Smooth muscle cell of the umbilical artery (primary cell): ENCODE results near the gene SAA2. TPM values are rescaled to one million over a fixed set of nuclear protein-coding genes. Genes with fewer than 3 reads are reported as not detected.

Experiments
- total RNA-seq: library from RNA; depleted of rRNA; stranded (reverse); fragments of >200 nt; gene quantifications from 2 replicates; pipeline ENCODE4 v1.2.3, GENCODE V29; 2014

Gene SAA2
- 0.30 TPM in 1 of 2 replicates, not detected in the other for total RNA-seq

GRCh38 chr11:18248561-18248960, at the start of gene SAA2:
Gene SAA2 (minus strand): TSS chr11:18248668. CDS start chr11:18248011, 657 bp downstream.

DNA sequence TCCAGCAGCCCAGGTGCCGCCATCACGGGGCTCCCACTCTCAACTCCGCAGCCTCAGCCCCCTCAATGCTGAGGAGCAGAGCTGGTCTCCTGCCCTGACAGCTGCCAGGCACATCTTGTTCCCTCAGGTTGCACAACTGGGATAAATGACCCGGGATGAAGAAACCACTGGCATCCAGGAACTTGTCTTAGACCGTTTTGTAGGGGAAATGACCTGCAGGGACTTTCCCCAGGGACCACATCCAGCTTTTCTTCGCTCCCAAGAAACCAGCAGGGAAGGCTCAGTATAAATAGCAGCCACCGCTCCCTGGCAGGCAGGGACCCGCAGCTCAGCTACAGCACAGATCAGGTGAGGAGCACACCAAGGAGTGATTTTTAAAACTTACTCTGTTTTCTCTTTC, 17.5 kb upstream of the SAA2 start, which contains the start of gene SAA1:
Gene SAA1 (plus strand): TSS at position 316 of the 400 bp plus-strand sequence. CDS start 624 bp downstream, outside the sequence.

GRCh38 chr11:18236664-18237356, 11.7 kb downstream of the SAA2 start, which contains the start of gene SAA4:
Gene SAA4 (minus strand): TSS chr11:18236802. CDS start chr11:18235926, 876 bp downstream.

Other genes starting within 250 kb of the SAA2 start
- 15.3 and 25.2 TPM in 2 replicates for gene SERGEF, start 235.6 kb downstream of the SAA2 start, total RNA-seq
- gene TPH1, start 202.4 kb downstream of the SAA2 start, total RNA-seq = 0.05 TPM in 1 of 2 replicates, not detected in the other
- gene SAAL1, start 142.6 kb downstream of the SAA2 start, total RNA-seq = 10.4 and 13.3 TPM in 2 replicates
- not detected in 2 replicates for gene MRGPRX3, start 116.1 kb downstream of the SAA2 start, total RNA-seq
- not detected in 2 replicates for gene MRGPRX4, start 75.8 kb downstream of the SAA2 start, total RNA-seq
- not detected in 2 replicates for gene SAA4, start 11.9 kb downstream of the SAA2 start, total RNA-seq
- not detected in 2 replicates for gene SAA1, start 17.6 kb upstream of the SAA2 start, total RNA-seq
- gene HPS5, start 73.5 kb upstream of the SAA2 start, total RNA-seq = 50.6 and 65.3 TPM in 2 replicates
- 78.1 and 81.1 TPM in 2 replicates for gene GTF2H1, start 73.9 kb upstream of the SAA2 start, total RNA-seq
- 947 and 1,219 TPM in 2 replicates for gene LDHA, start 145.9 kb upstream of the SAA2 start, total RNA-seq
- not detected in 2 replicates for gene LDHC, start 163.7 kb upstream of the SAA2 start, total RNA-seq
- not detected in 2 replicates for gene LDHAL6A, start 207.2 kb upstream of the SAA2 start, total RNA-seq